B cell (primary cell): ENCODE measurements around the gene CHST15. TPM values are rescaled to one million over a fixed set of nuclear protein-coding genes. Genes with fewer than 3 reads are reported as not detected.

Source experiments
- ATAC-seq: fragments of 200-7000 bp; cut with Tn5 transposase; one replicate; pipeline ENCODE4 v1.10.0; 2021; ENCODE audit warnings: low read depth, mild to moderate bottlenecking, moderate number of reproducible peaks, moderate library complexity
- CTCF ChIA-PET: fragments of 350-600 bp; sonication (Branson Sonifier 250); formaldehyde crosslinking; loops from one replicate; lab custom pipeline; 2021; ENCODE audit warnings: antibody characterized with exemption, inconsistent platforms; lab: Charles Lee
- POLR2A ChIA-PET: fragments of 350-600 bp; sonication (Branson Sonifier 250); formaldehyde crosslinking; loops from one replicate; lab custom pipeline; 2021; ENCODE audit warnings: antibody characterized with exemption; lab: Charles Lee
- DNase-seq: peaks from one replicate; pipeline ENCODE4 v3.0.0; 2013
- H2AFZ ChIP-seq: 2 replicates; pipeline ENCODE4 v1.6.1; 2012; ENCODE audit warnings: mild to moderate bottlenecking, low read depth, low read length; ENCODE audit not compliant: insufficient read depth, poor library complexity, severe bottlenecking
- H3K27ac ChIP-seq, 2 donors: 1 replicate in 1 of 2; 2 replicates in 1 of 2; pipeline ENCODE4 v1.5.1; 2012 to 2013; ENCODE audit warnings: low read length in 2 of 2, mild to moderate bottlenecking in 2 of 2, moderate library complexity in 1 of 2
- H3K27me3 ChIP-seq, 4 experiments: fragments of 200-600 bp in 1 of 4; sonication (generic) in 1 of 4; replicated peaks in 1 of 4; 1 replicate in 2 of 4; 2 replicates in 2 of 4; pipeline versions ENCODE4 v1.6.1 to v1.7.0; 2013 to 2016; ENCODE audit warnings: low read length in 3 of 4, mild to moderate bottlenecking in 2 of 4, mixed read lengths in 1 of 4, moderate library complexity in 1 of 4; ENCODE audit not compliant: insufficient read depth in 4 of 4, control insufficient read depth in 3 of 4; ENCODE audit errors: control extremely low read depth in 1 of 4
- H3K36me3 ChIP-seq, 2 experiments: replicated peaks in 1 of 2; 1 replicate in 1 of 2; 2 replicates in 1 of 2; pipeline versions ENCODE4 v1.6.1 to v1.7.1; 2013; ENCODE audit warnings: low read length in 1 of 2; ENCODE audit not compliant: insufficient read depth in 2 of 2, control insufficient read depth in 1 of 2; ENCODE audit errors: control extremely low read depth in 1 of 2, extremely low read depth in 1 of 2
- H3K4me1 ChIP-seq, 2 donors: fragments of 200-600 bp in 1 of 2; sonication (generic) in 1 of 2; 1 replicate in 1 of 2; 2 replicates in 1 of 2; pipeline versions ENCODE4 v1.5.1 to v1.6.1; 2013 to 2017; ENCODE audit warnings: low read length in 2 of 2; ENCODE audit not compliant: control insufficient read depth in 2 of 2, insufficient read depth in 2 of 2
- H3K4me2 ChIP-seq: replicated peaks from 2 replicates; pipeline ENCODE3; 2012; ENCODE audit warnings: mild to moderate bottlenecking, low read depth, low read length; ENCODE audit not compliant: poor library complexity, severe bottlenecking
- H3K4me3 ChIP-seq, 5 experiments: fragments of 200-600 bp in 1 of 5; sonication (generic) in 1 of 5; 1 replicate in 3 of 5; 2 replicates in 2 of 5; pipeline versions ENCODE4 v1.5.1 to v1.7.0; 2011 to 2016; ENCODE audit warnings: low read length in 4 of 5, mild to moderate bottlenecking in 4 of 5, low read depth in 2 of 5, control low read depth in 1 of 5, moderate library complexity in 1 of 5; ENCODE audit not compliant: insufficient read depth in 1 of 5; ENCODE audit errors: control extremely low read depth in 1 of 5, extremely low read depth in 1 of 5
- H3K79me2 ChIP-seq: fragments of 200-600 bp; sonication (generic); one replicate; pipeline ENCODE4 v1.6.0; 2016; ENCODE audit warnings: low read length; ENCODE audit not compliant: control insufficient read depth, insufficient read depth
- H3K9ac ChIP-seq: fragments of 200-600 bp; sonication (generic); 2 replicates; pipeline ENCODE4 v1.6.1; 2017; ENCODE audit warnings: mild to moderate bottlenecking, low read length, moderate library complexity
- H3K9me3 ChIP-seq, 3 donors: one replicate each; pipeline versions ENCODE4 v1.6.1 to v1.7.1; 2013; ENCODE audit warnings: low read length in 2 of 3; ENCODE audit not compliant: control insufficient read depth in 2 of 3, insufficient read depth in 1 of 3; ENCODE audit errors: control extremely low read depth in 1 of 3
- H4K20me1 ChIP-seq: 2 replicates; pipeline ENCODE4 v1.6.0; 2012; ENCODE audit warnings: mild to moderate bottlenecking, low read length; ENCODE audit not compliant: insufficient read depth, control insufficient read depth, poor library complexity, severe bottlenecking
- H3K27ac Mint-ChIP-seq: one replicate; pipeline ENCODE4 v1.8.0; 2021; ENCODE audit warnings: mixed read lengths
- H3K27me3 Mint-ChIP-seq: one replicate; pipeline ENCODE4 v1.8.0; 2021; ENCODE audit warnings: mixed read lengths
- H3K4me1 Mint-ChIP-seq: one replicate; pipeline ENCODE4 v1.8.0; 2021; ENCODE audit warnings: mixed read lengths
- H3K4me3 Mint-ChIP-seq: one replicate; pipeline ENCODE4 v1.8.0; 2021; ENCODE audit warnings: mixed read lengths
- H3K9me3 Mint-ChIP-seq: one replicate; pipeline ENCODE4 v1.8.0; 2022; ENCODE audit warnings: mixed read lengths; ENCODE audit not compliant: insufficient read depth
- EZH2 ChIP-seq: IDR thresholded peaks from 2 replicates; pipeline ENCODE4 v1.6.1; 2012; ENCODE audit warnings: borderline replicate concordance, low read depth, mild to moderate bottlenecking, moderate library complexity, low read length; ENCODE audit not compliant: insufficient read depth, poor library complexity, severe bottlenecking
- WGBS: methylation state at CpG from one replicate; pipeline ENCODE4 v1.1.5; 2013; ENCODE audit warnings: missing lambda C conversion rate; ENCODE audit not compliant: insufficient coverage; 5-methylcytosine and 5-hydroxymethylcytosine counted together
- intact Hi-C: fragments of 100-400 bp; cut with micrococcal nuclease; formaldehyde crosslinking; loops from one replicate; pipeline ENCODE4 v1.10.0; 2022
- polyA plus RNA-seq: library from polyadenylated mRNA; depleted of rRNA; stranded (reverse); fragments of >200 nt; gene quantifications from 2 replicates; pipeline ENCODE4 v1.2.3, GENCODE V29; 2012
- total RNA-seq, 2 donors: library from RNA; stranded (reverse); fragments of 120-200 nt in 1 of 2; gene quantifications; 1 replicate in 1 of 2; 2 replicates in 1 of 2; pipeline versions ENCODE4 v1.2.3 to v1.2.4, GENCODE V29; 2013 to 2022
- TF ChIP-seq, protein P1 (sequence below): fragments of 200-600 bp; IDR thresholded peaks from one replicate; pipeline ENCODE4 v1.8.0; 2022; ENCODE audit warnings: antibody characterized with exemption, mild to moderate bottlenecking

The CHST15 gene
- total and polyA plus RNA-seq, 2 donors (not counting 1 experiment from before 2014, with no cell fraction given): 17.9 to 75.4 TPM

DNA sequence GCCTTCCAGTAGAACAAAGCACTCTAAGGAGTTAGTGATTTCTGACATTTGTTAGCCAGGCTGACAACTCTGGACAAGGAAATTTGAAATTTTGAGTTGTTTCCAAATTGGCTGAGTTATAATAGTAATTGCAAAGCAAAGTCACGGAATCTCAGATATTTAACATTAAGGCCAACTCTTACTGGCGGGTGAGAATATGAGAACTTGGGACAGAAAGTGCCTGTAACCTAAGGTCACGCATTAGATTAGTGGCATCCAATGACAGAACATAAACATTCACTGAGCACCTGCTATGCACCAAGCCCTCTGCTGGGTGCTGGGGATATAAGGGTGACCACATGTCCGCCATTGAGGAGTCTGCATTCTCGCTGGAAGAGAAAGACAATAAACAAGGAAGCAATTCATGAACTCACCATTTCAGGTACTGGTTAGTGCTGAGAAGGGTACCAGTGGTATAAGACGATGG, 45.5 kb upstream of the CHST15 start:
- Histone ChIP-seq H3K4me2 (no peak overlapping the region), H2AFZ (no peak overlapping the region), H3K4me3 (no peak overlapping the region), H3K36me3 (no peaks in the 10 kb centered on the region), H3K9ac (no peak overlapping the region), H3K4me1 (peaks cover 20 to 27% of the 10 kb centered on the region in 2 donors), H3K27me3 (no peaks in the 10 kb centered on the region), H3K79me2 (no peaks in the 10 kb centered on the region), H3K27ac (no peak overlapping the region), H4K20me1 (no peaks in the 10 kb centered on the region), H3K9me3 (peaks cover 0 to 6% (median 0%) of the 10 kb centered on the region in 3 donors)
- H3K27ac Mint-ChIP-seq: no peak overlapping the region
- DNase-seq (no peak), ATAC-seq (no peak)
- 100% methylated on average over 2 of the region's 6 CpGs for WGBS
- H3K4me3 Mint-ChIP-seq: no peak overlapping the region
- peaks cover 9% of the 10 kb centered on the region for H3K4me1 Mint-ChIP-seq
- intact Hi-C loops: no loop called here
- H3K27me3 Mint-ChIP-seq: no peaks in the 10 kb centered on the region
- H3K9me3 Mint-ChIP-seq: no peaks in the 10 kb centered on the region
- ChIA-PET CTCF (interaction anchor here (1.8 kb wide), 1 partner anchor 13 kb away, joined by 5 read pairs; no protein-coding TSS in a partner anchor), POLR2A (no interaction called here)
- TF ChIP-seq EZH2: no peak
- TF ChIP-seq, protein P1, sequence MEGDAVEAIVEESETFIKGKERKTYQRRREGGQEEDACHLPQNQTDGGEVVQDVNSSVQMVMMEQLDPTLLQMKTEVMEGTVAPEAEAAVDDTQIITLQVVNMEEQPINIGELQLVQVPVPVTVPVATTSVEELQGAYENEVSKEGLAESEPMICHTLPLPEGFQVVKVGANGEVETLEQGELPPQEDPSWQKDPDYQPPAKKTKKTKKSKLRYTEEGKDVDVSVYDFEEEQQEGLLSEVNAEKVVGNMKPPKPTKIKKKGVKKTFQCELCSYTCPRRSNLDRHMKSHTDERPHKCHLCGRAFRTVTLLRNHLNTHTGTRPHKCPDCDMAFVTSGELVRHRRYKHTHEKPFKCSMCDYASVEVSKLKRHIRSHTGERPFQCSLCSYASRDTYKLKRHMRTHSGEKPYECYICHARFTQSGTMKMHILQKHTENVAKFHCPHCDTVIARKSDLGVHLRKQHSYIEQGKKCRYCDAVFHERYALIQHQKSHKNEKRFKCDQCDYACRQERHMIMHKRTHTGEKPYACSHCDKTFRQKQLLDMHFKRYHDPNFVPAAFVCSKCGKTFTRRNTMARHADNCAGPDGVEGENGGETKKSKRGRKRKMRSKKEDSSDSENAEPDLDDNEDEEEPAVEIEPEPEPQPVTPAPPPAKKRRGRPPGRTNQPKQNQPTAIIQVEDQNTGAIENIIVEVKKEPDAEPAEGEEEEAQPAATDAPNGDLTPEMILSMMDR: no peak

DNA sequence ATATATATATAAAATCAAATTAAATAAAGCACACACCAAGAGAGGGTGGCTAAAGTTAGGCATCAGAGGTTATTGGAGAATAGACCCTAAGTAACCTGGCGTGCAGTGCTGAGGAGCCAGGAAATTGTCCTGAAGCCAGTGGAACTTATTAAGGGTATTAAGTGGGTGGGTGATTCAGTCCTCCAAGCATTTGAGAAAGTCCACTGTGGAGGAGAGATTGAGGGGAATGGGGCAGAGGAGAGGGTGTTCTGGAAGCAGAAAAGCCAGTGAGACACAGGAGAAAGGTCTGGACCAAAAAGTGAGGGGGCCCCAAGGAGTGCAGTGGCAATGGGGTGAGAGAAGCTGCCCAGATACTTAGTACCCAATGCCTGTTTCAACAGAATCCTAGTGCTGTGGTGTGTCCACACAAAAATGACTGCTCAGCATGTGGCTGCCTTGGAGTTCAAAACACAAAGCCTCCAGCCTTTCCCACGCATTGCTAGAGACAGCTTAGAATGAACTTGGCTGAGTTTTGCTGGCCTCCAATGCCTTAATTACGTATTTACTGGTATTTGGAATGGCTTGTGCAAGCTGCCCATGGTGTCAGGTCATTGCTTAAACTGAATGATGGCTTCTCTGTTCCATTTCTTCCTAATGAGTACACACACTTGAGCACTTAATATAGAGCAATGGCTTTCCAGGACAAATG, 44.9 kb upstream of the CHST15 start:
- Histone ChIP-seq H3K79me2 (no peaks in the 10 kb centered on the region), H3K4me1 (peaks cover 18 to 21% of the 10 kb centered on the region in 2 donors), H3K9me3 (peaks cover 0 to 6% (median 0%) of the 10 kb centered on the region in 3 donors), H3K36me3 (no peaks in the 10 kb centered on the region), H2AFZ (no peak overlapping the region), H3K4me3 (no peak overlapping the region), H3K27ac (no peak overlapping the region), H3K4me2 (no peak overlapping the region), H3K9ac (no peak overlapping the region), H4K20me1 (no peaks in the 10 kb centered on the region), H3K27me3 (no peaks in the 10 kb centered on the region)
- Mint-ChIP-seq H3K4me3 (no peak overlapping the region), H3K4me1 (peaks cover 9% of the 10 kb centered on the region), H3K27ac (no peak overlapping the region), H3K9me3 (no peaks in the 10 kb centered on the region), H3K27me3 (no peaks in the 10 kb centered on the region)
- ChIA-PET CTCF (interaction anchor here (0.9 to 1.8 kb wide), 2 partner anchors 12 to 52 kb away, joined by 3 to 5 read pairs; no protein-coding TSS in a partner anchor), POLR2A (no interaction called here)
- ATAC-seq (no peak), DNase-seq (no peak)
- 100% methylated on average over 3 of the region's 3 CpGs for WGBS
- TF ChIP-seq EZH2: no peak
- TF ChIP-seq, protein P1: no peak
- intact Hi-C loops: no loop called here
